ENCODE data around the gene EHMT1.
A peak's percentile ranks its signal among the peaks of the same experiment; 100 is the strongest.

EHMT1 gene

DNA sequence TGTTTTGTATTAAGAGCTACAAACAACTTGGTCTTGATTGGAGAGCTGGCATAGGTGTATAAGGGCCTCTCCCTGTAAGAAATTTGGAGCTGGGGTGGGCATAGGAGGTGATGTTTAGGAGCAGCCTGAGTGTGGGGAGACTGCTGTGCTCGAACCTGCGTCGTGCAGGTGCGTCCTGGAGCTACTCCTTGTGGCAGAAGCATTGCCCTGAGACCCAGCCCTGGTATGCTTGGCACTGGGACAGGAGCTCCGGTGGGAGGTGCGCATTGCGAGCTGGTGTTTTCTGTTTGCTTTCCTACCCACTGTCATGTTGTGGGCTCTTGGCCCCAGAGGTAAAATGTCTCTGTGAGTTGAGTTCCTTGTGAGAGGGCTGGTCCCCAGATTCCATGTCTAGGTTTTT lies 46.4 kb downstream of the EHMT1 start:
- H3K27me3 ChIP-seq (replicated peaks; ENCODE audit: insufficient read depth, low read length), result no peaks in the 10 kb centered on the region
- no peak overlapping the region for H2AFZ ChIP-seq (ENCODE audit: low read length)
- H3K4me1 ChIP-seq (ENCODE audit: low read length), result peaks cover 27% of the 10 kb centered on the region
- H4K20me1 ChIP-seq (ENCODE audit: insufficient read depth, low read length), result no peaks in the 10 kb centered on the region
- H3K4me3 ChIP-seq (ENCODE audit: low read length), result no peak overlapping the region
- H3K79me2 ChIP-seq (ENCODE audit: low read length), result peaks cover 88% of the 10 kb centered on the region
- H3K4me2 ChIP-seq (ENCODE audit: low read depth, low read length), result no peak overlapping the region
- no peaks in the 10 kb centered on the region for H3K9me2 ChIP-seq (replicated peaks; ENCODE audit: insufficient read depth, low read length)
- no peaks in the 10 kb centered on the region for H3K9me3 ChIP-seq (replicated peaks; ENCODE audit: insufficient read depth, low read length)
- TF ChIP-seq EZH2phosphoT487 (IDR thresholded peaks at IDR 0.05; ENCODE audit: low read length) (no peak), EZH2 (optimal IDR thresholded peaks at IDR 0.05; ENCODE audit: low read depth, low read length) (no peak)
- TF ChIP-seq, protein P1, sequence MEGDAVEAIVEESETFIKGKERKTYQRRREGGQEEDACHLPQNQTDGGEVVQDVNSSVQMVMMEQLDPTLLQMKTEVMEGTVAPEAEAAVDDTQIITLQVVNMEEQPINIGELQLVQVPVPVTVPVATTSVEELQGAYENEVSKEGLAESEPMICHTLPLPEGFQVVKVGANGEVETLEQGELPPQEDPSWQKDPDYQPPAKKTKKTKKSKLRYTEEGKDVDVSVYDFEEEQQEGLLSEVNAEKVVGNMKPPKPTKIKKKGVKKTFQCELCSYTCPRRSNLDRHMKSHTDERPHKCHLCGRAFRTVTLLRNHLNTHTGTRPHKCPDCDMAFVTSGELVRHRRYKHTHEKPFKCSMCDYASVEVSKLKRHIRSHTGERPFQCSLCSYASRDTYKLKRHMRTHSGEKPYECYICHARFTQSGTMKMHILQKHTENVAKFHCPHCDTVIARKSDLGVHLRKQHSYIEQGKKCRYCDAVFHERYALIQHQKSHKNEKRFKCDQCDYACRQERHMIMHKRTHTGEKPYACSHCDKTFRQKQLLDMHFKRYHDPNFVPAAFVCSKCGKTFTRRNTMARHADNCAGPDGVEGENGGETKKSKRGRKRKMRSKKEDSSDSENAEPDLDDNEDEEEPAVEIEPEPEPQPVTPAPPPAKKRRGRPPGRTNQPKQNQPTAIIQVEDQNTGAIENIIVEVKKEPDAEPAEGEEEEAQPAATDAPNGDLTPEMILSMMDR (IDR thresholded peaks at IDR 0.05; ENCODE audit: low read length), result no peak
- H3K36me3 ChIP-seq (replicated peaks; ENCODE audit: insufficient read depth, low read length), result 0 out of 2 replicates have a peak, but pooled peaks cover 4% of the 10 kb centered on the region
- no peak overlapping the region for H3K27ac ChIP-seq (ENCODE audit: low read length)
- H3K9ac ChIP-seq (ENCODE audit: low read length), result no peak overlapping the region
- H3F3A ChIP-seq (ENCODE audit: insufficient read depth, low read length), result peaks cover 20% of the 10 kb centered on the region
- no peak for DNase-seq

DNA sequence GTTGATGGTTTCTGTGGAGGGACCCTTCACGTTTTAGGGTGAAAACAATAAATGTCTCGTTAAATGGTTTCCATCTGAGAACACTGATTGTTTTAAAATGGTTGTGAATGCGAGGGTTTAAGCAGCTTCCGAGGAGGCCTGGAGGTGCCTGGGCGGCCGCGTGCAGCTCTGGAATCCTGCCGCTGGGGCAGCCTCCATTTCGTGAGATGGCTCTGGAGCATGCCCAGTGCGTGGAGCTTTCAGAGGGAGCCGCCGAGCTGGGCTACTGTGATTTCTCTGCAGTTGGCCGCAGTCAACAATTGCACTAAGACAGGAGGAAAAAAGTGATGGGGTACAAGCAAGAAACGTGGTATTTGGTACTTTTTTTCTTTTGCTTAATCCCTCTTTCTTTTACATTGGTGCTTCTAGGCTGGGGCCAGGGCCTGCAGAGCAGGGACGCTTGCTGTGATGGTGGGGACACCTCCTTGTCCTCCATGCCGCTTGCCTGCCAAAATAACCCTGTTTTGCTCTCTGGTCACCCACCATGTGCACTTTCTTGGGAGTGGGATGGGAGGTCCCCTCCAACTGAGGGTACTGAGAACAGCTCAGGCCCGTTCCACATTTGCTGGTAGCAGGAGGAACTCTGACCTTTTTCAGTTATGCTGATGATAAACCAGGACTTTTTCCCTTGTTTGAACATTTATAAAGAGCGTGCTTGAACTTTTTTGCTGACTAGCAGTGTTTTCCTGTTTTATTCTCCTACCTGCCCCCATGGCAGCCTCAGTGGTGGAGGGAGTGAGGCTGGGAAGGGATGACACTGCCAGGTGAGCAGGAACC lies 47.1 kb downstream of the EHMT1 start:
- Histone ChIP-seq H3K36me3 (replicated peaks; ENCODE audit: insufficient read depth, low read length) (0 out of 2 replicates have a peak, but pooled peaks cover 4% of the 10 kb centered on the region), H3F3A (ENCODE audit: insufficient read depth, low read length) (peaks cover 20% of the 10 kb centered on the region), H3K9me2 (replicated peaks; ENCODE audit: insufficient read depth, low read length) (no peaks in the 10 kb centered on the region), H3K79me2 (ENCODE audit: low read length) (peaks cover 88% of the 10 kb centered on the region), H2AFZ (ENCODE audit: low read length) (no peak overlapping the region), H4K20me1 (ENCODE audit: insufficient read depth, low read length) (no peaks in the 10 kb centered on the region), H3K4me3 (ENCODE audit: low read length) (no peak overlapping the region; the same call in 1 of the 2 replicates), H3K27ac (ENCODE audit: low read length) (peak overlapping the region; percentile 87; the same call in 1 of the 2 replicates), H3K27me3 (replicated peaks; ENCODE audit: insufficient read depth, low read length) (no peaks in the 10 kb centered on the region), H3K4me2 (ENCODE audit: low read depth, low read length) (peak overlapping the region; percentile 75), H3K9ac (ENCODE audit: low read length) (0 out of 2 replicates have a peak overlapping the region, but pooled peaks have one; percentile 47), H3K4me1 (ENCODE audit: low read length) (peaks cover 27% of the 10 kb centered on the region), H3K9me3 (replicated peaks; ENCODE audit: insufficient read depth, low read length) (no peaks in the 10 kb centered on the region)
- no peak for TF ChIP-seq EZH2phosphoT487 (IDR thresholded peaks at IDR 0.05; ENCODE audit: low read length)
- DNase-seq, result no peak

DNA sequence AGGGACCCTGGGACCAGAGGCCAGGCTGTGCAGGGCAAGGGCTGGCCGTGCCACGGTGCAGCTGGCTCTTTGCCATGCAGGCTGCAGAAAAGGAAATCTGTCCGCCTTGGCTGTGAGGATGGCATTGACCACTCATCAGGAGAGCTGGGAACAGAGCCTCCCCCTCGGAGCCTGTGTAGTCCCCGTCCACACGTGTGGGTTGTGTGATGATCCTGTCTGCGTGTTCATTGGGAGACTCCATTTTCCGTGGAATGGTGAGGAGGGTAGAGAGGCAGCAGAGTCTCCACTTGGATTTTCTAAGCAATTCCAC lies 47.7 kb downstream of the EHMT1 start:
- TF ChIP-seq, protein P1 (IDR thresholded peaks at IDR 0.05; ENCODE audit: low read length), result no peak
- TF ChIP-seq EZH2 (optimal IDR thresholded peaks at IDR 0.05; ENCODE audit: low read depth, low read length) (no peak), EZH2phosphoT487 (IDR thresholded peaks at IDR 0.05; ENCODE audit: low read length) (no peak)
- Histone ChIP-seq H3K4me1 (ENCODE audit: low read length) (peaks cover 27% of the 10 kb centered on the region), H4K20me1 (ENCODE audit: insufficient read depth, low read length) (no peaks in the 10 kb centered on the region; the same call in 1 of the 2 replicates), H3K27me3 (replicated peaks; ENCODE audit: insufficient read depth, low read length) (no peaks in the 10 kb centered on the region), H3K9me3 (replicated peaks; ENCODE audit: insufficient read depth, low read length) (no peaks in the 10 kb centered on the region), H3F3A (ENCODE audit: insufficient read depth, low read length) (peaks cover 20% of the 10 kb centered on the region), H3K36me3 (replicated peaks; ENCODE audit: insufficient read depth, low read length) (0 out of 2 replicates have a peak, but pooled peaks cover 4% of the 10 kb centered on the region), H3K9ac (ENCODE audit: low read length) (peak overlapping the region; percentile 47; the same call in 1 of the 2 replicates), H3K4me2 (ENCODE audit: low read depth, low read length) (peak overlapping the region; percentile 75), H3K4me3 (ENCODE audit: low read length) (peak overlapping the region; percentile 22), H3K79me2 (ENCODE audit: low read length) (peaks cover 88% of the 10 kb centered on the region), H2AFZ (ENCODE audit: low read length) (no peak overlapping the region), H3K9me2 (replicated peaks; ENCODE audit: insufficient read depth, low read length) (no peaks in the 10 kb centered on the region), H3K27ac (ENCODE audit: low read length) (peak overlapping the region; percentile 87)
- DNase-seq, result no peak

All from MM.1S (cell line).